ENCODE data around the gene HPSE2.
"Not testable (repeated sequence)": the region's sequence is repeated elsewhere in the genome, so short reads cannot be mapped to it uniquely, and the experiment has no call there.

Gene HPSE2

GRCh38 chr10:98555021-98555619 is 680.5 kb downstream of the HPSE2 start:
- no peak for DNase-seq

GRCh38 chr10:98541561-98541960 is 694.1 kb downstream of the HPSE2 start:
- not testable (repeated sequence) for DNase-seq

GRCh38 chr10:98539578-98539977 is 696.1 kb downstream of the HPSE2 start:
- DNase-seq, result no peak

- DNase-seq, result no peak
These were observed 697.2 kb downstream of the HPSE2 start for GRCh38 chr10:98538472-98538871.

GRCh38 chr10:98536551-98536950 is 699.1 kb downstream of the HPSE2 start:
- no peak for DNase-seq

GRCh38 chr10:98533746-98534445 is 701.8 kb downstream of the HPSE2 start:
- DNase-seq, result no peak

- no peak for DNase-seq
These were observed 702.4 kb downstream of the HPSE2 start for GRCh38 chr10:98533241-98533640.

GRCh38 chr10:98528805-98529183 is 706.9 kb downstream of the HPSE2 start:
- DNase-seq, result no peak

GRCh38 chr10:98528166-98528804 is 707.4 kb downstream of the HPSE2 start:
- no peak for DNase-seq

GRCh38 chr10:98525969-98526368 is 709.7 kb downstream of the HPSE2 start:
- DNase-seq, result no peak

GRCh38 chr10:98524124-98524523 is 711.5 kb downstream of the HPSE2 start:
- DNase-seq, result no peak

- no peak for DNase-seq
These were observed 715.8 kb downstream of the HPSE2 start for GRCh38 chr10:98519841-98520240.

- DNase-seq, result no peak
These were observed 718.0 kb downstream of the HPSE2 start for GRCh38 chr10:98517672-98518071.

GRCh38 chr10:98516352-98516751 is 719.3 kb downstream of the HPSE2 start:
- DNase-seq, result no peak

GRCh38 chr10:98513704-98514103 is 721.9 kb downstream of the HPSE2 start:
- DNase-seq, result no peak

- DNase-seq, result no peak
These were observed 723.8 kb downstream of the HPSE2 start for GRCh38 chr10:98511876-98512275.

- DNase-seq, result no peak
These were observed 725.1 kb downstream of the HPSE2 start for GRCh38 chr10:98510412-98510995.

GRCh38 chr10:98509745-98510144 is 725.9 kb downstream of the HPSE2 start:
- no peak for DNase-seq

GRCh38 chr10:98502535-98502934 is 733.1 kb downstream of the HPSE2 start:
- DNase-seq, result not testable (repeated sequence)

- no peak for DNase-seq
These were observed 742.9 kb downstream of the HPSE2 start for GRCh38 chr10:98492763-98493162.

- DNase-seq, result no peak
These were observed 745.8 kb downstream of the HPSE2 start for GRCh38 chr10:98489561-98490481.
